Activated CD8-positive, alpha-beta T cell treated with anti-CD3 and anti-CD28 coated beads, Interleukin-2, amount 10 ng/mL, durations not matched to agents 7 days and 5 days (primary cell): Measurements from ENCODE around the gene GP1BB. TPM values are rescaled to one million over a fixed set of nuclear protein-coding genes. Genes with fewer than 3 reads are reported as not detected.

Experiments
- ATAC-seq: fragments of 150-1000 bp; cut with Tn5 transposase; one replicate; pipeline ENCODE4 v1.10.0; 2021; ENCODE audit warnings: moderate library complexity
- CTCF ChIA-PET: fragments of 350-600 bp; sonication (Branson Sonifier 250); formaldehyde crosslinking; loops from one replicate; lab custom pipeline; 2021; ENCODE audit warnings: antibody characterized with exemption; lab: Charles Lee
- POLR2A ChIA-PET: fragments of 350-600 bp; sonication (Branson Sonifier 250); formaldehyde crosslinking; loops from one replicate; lab custom pipeline; 2021; ENCODE audit warnings: antibody characterized with exemption; lab: Charles Lee
- DNase-seq: peaks from one replicate; pipeline ENCODE4 v3.0.0-alpha.2; 2020
- H3K27ac Mint-ChIP-seq: one replicate; pipeline ENCODE4 v1.8.0; 2021; ENCODE audit warnings: mild to moderate bottlenecking, mixed read lengths
- H3K27me3 Mint-ChIP-seq: one replicate; pipeline ENCODE4 v1.8.0; 2021; ENCODE audit warnings: low read depth, mixed read lengths
- H3K36me3 Mint-ChIP-seq: one replicate; pipeline ENCODE4 v1.8.0; 2021; ENCODE audit warnings: low read depth, mixed read lengths
- H3K4me1 Mint-ChIP-seq: one replicate; pipeline ENCODE4 v1.8.0; 2021; ENCODE audit warnings: low read depth, mixed read lengths
- H3K4me3 Mint-ChIP-seq: one replicate; pipeline ENCODE4 v1.8.0; 2021; ENCODE audit warnings: mild to moderate bottlenecking, mixed read lengths
- H3K9me3 Mint-ChIP-seq: one replicate; pipeline ENCODE4 v1.8.0; 2022; ENCODE audit warnings: mixed read lengths; ENCODE audit not compliant: insufficient read depth
- total RNA-seq, 2 experiments: library from RNA; stranded (reverse); gene quantifications; one replicate each; pipeline ENCODE4 v1.2.3, GENCODE V29; 2021

The GP1BB gene
- total RNA-seq, 2 experiments from 2014 or later = not detected

- no peaks in the 10 kb centered on the region for H3K9me3 Mint-ChIP-seq
- peaks cover 9% of the 10 kb centered on the region for H3K4me1 Mint-ChIP-seq
- DNase-seq (no peak), ATAC-seq (no peak)
- H3K27me3 Mint-ChIP-seq = peaks cover 20% of the 10 kb centered on the region
- no peaks in the 10 kb centered on the region for H3K36me3 Mint-ChIP-seq
- ChIA-PET CTCF (interaction anchor here (1.4 to 2.1 kb wide), 2 partner anchors 43 to 137 kb away, joined by 5 read pairs; no protein-coding TSS in a partner anchor), POLR2A (no interaction called here)
- H3K4me3 Mint-ChIP-seq = no peak overlapping the region
- H3K27ac Mint-ChIP-seq = no peak overlapping the region
Observed at GRCh38 chr22:19773470-19774040, 50.2 kb downstream of the GP1BB start.

Other genes starting within 250 kb of the GP1BB start
- 10 to 100 TPM; 94.3 to 97.2 TPM for gene UFD1, start 244.3 kb upstream of the GP1BB start, total RNA-seq
- gene CDC45, start 243.6 kb upstream of the GP1BB start, total RNA-seq = 10 to 100 TPM; 90.2 to 94.3 TPM
- not detected for gene CLDN5, start 199.1 kb upstream of the GP1BB start, total RNA-seq
- under 1 TPM in 1 of 2 experiments, not detected in 1; 0.53 TPM for gene SEPTIN5, start 9.0 kb upstream of the GP1BB start, total RNA-seq
- 1 to 10 TPM; 1.2 to 1.5 TPM for gene TBX1, start 37.2 kb downstream of the GP1BB start, total RNA-seq
- gene GNB1L, start 131.3 kb downstream of the GP1BB start, total RNA-seq = 10 to 100 TPM in 1 of 2 experiments, 1 to 10 TPM in 1; 9.7 to 10.3 TPM
- gene RTL10, start 131.3 kb downstream of the GP1BB start, total RNA-seq = 10 to 100 TPM; 16.1 to 17.0 TPM
- gene COMT, start 218.2 kb downstream of the GP1BB start, total RNA-seq = 10 to 100 TPM; 92.8 to 97.1 TPM
- 10 to 100 TPM; 16.1 to 19.3 TPM for gene TXNRD2, start 218.3 kb downstream of the GP1BB start, total RNA-seq